ENCODE results near the gene AEBP1. TPM values are rescaled to one million over a fixed set of nuclear protein-coding genes. Genes with fewer than 3 reads are reported as not detected.

Gene AEBP1
- total RNA-seq, 2 donors from 2014 or later = 39.2 to 51.9 TPM

DNA sequence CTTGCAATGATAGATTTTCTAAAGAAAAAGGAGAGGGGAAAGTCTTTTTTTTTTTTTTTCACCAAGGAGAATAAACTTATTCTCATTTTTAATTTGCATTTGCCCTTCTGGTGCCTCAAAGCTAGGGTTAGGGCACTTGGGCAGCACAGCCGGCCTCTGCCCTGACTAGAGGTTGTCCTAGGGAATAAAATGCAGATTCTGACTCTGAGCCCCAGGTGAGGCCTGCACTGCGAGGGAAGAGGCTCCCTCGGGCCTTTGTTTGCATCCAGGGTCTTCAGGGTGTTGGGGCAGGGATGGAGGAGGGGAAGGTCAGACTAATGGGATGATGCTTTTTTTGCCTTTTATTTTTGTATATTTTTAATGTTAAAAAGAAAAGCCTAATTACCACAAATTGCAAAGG is 29.1 kb downstream of the AEBP1 start:
- Histone ChIP-seq H3K4me3 (no peak overlapping the region), H3K9me3 (no peaks in the 10 kb centered on the region), H3K36me3 (replicated peaks in 1 of 2; ENCODE audit: insufficient read depth in 1 of 2, low read depth in 2 of 2) (no peaks in the 10 kb centered on the region), H3K4me1 (no peaks in the 10 kb centered on the region), H3K27me3 (no peaks in the 10 kb centered on the region), H3K27ac (no peak overlapping the region)
- DNase-seq (no peak), ATAC-seq (no peak)
- TF ChIP-seq, protein P1, sequence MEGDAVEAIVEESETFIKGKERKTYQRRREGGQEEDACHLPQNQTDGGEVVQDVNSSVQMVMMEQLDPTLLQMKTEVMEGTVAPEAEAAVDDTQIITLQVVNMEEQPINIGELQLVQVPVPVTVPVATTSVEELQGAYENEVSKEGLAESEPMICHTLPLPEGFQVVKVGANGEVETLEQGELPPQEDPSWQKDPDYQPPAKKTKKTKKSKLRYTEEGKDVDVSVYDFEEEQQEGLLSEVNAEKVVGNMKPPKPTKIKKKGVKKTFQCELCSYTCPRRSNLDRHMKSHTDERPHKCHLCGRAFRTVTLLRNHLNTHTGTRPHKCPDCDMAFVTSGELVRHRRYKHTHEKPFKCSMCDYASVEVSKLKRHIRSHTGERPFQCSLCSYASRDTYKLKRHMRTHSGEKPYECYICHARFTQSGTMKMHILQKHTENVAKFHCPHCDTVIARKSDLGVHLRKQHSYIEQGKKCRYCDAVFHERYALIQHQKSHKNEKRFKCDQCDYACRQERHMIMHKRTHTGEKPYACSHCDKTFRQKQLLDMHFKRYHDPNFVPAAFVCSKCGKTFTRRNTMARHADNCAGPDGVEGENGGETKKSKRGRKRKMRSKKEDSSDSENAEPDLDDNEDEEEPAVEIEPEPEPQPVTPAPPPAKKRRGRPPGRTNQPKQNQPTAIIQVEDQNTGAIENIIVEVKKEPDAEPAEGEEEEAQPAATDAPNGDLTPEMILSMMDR (IDR thresholded peaks at IDR 0.05) = no peak
- TF ChIP-seq POLR2A (IDR thresholded peaks at IDR 0.05) = no peak
- WGBS, 2 donors = 80 to 83% methylated on average over 3 of the region's 3 CpGs
- intact Hi-C loops (cut with DNase I) = no loop called here

GRCh38 chr7:44134943-44135628 is 30.9 kb downstream of the AEBP1 start:
- ATAC-seq = no peak
- H3K4me3 ChIP-seq = no peak overlapping the region

DNA sequence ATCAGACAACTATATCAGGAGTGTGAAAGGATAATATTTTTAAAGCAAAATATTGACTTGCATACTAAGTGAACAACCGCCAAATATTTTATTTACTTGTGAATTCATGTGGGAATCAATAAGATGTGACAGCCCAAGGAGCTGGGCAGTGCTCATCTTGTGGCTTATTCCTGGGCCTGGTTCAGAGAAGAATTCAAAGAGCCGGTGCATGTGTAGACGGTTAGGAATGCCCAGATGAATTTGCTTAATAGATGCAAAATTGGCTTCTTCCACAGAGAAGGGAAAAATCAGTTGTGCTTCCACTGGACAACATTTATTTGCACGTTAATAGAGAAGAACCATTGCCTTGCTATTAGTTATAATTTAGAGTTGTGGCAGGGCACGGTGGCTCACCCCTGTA is 32.6 kb downstream of the AEBP1 start:
- H3K4me3 ChIP-seq = no peak overlapping the region
- no peaks in the 10 kb centered on the region for H3K4me1 ChIP-seq
- no peaks in the 10 kb centered on the region for H3K36me3 ChIP-seq (replicated peaks in 1 of 2; ENCODE audit: insufficient read depth in 1 of 2, low read depth in 2 of 2)
- H3K27me3 ChIP-seq = no peaks in the 10 kb centered on the region
- no peaks in the 10 kb centered on the region for H3K9me3 ChIP-seq
- DNase-seq (no peak), ATAC-seq (no peak)
- intact Hi-C loops (cut with DNase I) = no loop called here
- H3K27ac ChIP-seq = no peak overlapping the region
- TF ChIP-seq POLR2A (IDR thresholded peaks at IDR 0.05) = no peak
- TF ChIP-seq, protein P1 (IDR thresholded peaks at IDR 0.05) = no peak
- WGBS, 2 donors = 65 to 72% methylated on average over 5 of the region's 5 CpGs

More at GRCh38 chr7:44134943-44135628, 30.9 kb downstream of the AEBP1 start:
- Histone ChIP-seq H3K36me3 (replicated peaks in 1 of 2; ENCODE audit: insufficient read depth in 1 of 2, low read depth in 2 of 2) (no peaks in the 10 kb centered on the region), H3K9me3 (no peaks in the 10 kb centered on the region), H3K4me1 (no peaks in the 10 kb centered on the region), H3K27ac (no peak overlapping the region), H3K27me3 (no peaks in the 10 kb centered on the region)
- intact Hi-C loops (cut with DNase I) = no loop called here
- WGBS, 2 donors = 94 to 95% methylated on average over 4 of the region's 4 CpGs
- TF ChIP-seq, protein P1 (IDR thresholded peaks at IDR 0.05) = no peak
- no peak for TF ChIP-seq POLR2A (IDR thresholded peaks at IDR 0.05)
- DNase-seq = peak in 1 of 4 donors; percentile 38

GRCh38 chr7:44138698-44139097 is 34.6 kb downstream of the AEBP1 start:
- no peak overlapping the region for H3K27ac ChIP-seq
- no peaks in the 10 kb centered on the region for H3K4me1 ChIP-seq
- no peaks in the 10 kb centered on the region for H3K36me3 ChIP-seq (replicated peaks in 1 of 2; ENCODE audit: insufficient read depth in 1 of 2, low read depth in 2 of 2)
- H3K9me3 ChIP-seq = no peaks in the 10 kb centered on the region
- peak in 1 of 4 donors; percentile 31 for DNase-seq
- no peak overlapping the region for H3K4me3 ChIP-seq
- WGBS, 2 donors = 89 to 94% methylated on average over 6 to 8 of the region's 8 CpGs
- no peak for ATAC-seq
- intact Hi-C loops (cut with DNase I) = no loop called here
- H3K27me3 ChIP-seq = no peaks in the 10 kb centered on the region
- no peak for TF ChIP-seq POLR2A (IDR thresholded peaks at IDR 0.05)
- TF ChIP-seq, protein P1 (IDR thresholded peaks at IDR 0.05) = no peak
